HepG2 (cell line): ENCODE results near the gene MPC1. TPM values are rescaled to one million over a fixed set of nuclear protein-coding genes. Genes with fewer than 3 reads are reported as not detected.

Experiments
- AKAP8 ChIP-seq: sonication (generic); formaldehyde crosslinking; IDR thresholded peaks from 2 replicates; pipeline ENCODE4 v1.5.1; 2020; ENCODE audit warnings: mild to moderate bottlenecking, missing genetic modification reagents
- ATF1 ChIP-seq: IDR thresholded peaks from 2 replicates; pipeline ENCODE4 v1.6.1; 2016; ENCODE audit warnings: mild to moderate bottlenecking, control low read depth
- GABPA ChIP-seq, 2 experiments: IDR thresholded peaks; 2 replicates each; pipeline ENCODE4 v1.6.1; 2011 to 2016; ENCODE audit warnings: low read depth in 2 of 2, low read length in 1 of 2, missing biosample characterization in 1 of 2, missing genetic modification characterization in 1 of 2
- KDM4B ChIP-seq: sonication (generic); formaldehyde crosslinking; IDR thresholded peaks from 2 replicates; pipeline ENCODE4 v1.4.0; 2020; ENCODE audit warnings: missing genetic modification reagents
- MEIS1 ChIP-seq: sonication (generic); formaldehyde crosslinking; IDR thresholded peaks from 2 replicates; pipeline ENCODE4 v1.9.0; 2021; ENCODE audit warnings: mild to moderate bottlenecking, missing genetic modification reagents, moderate library complexity, borderline replicate concordance
- PRDM10 ChIP-seq: sonication (generic); formaldehyde crosslinking; IDR thresholded peaks from 2 replicates; pipeline ENCODE4 v1.4.0; 2020; ENCODE audit warnings: low read depth, missing genetic modification reagents
- RFXAP ChIP-seq: sonication (generic); formaldehyde crosslinking; IDR thresholded peaks from 2 replicates; pipeline ENCODE4 v1.4.0; 2020; ENCODE audit warnings: missing genetic modification reagents, borderline replicate concordance
- SMARCC2 ChIP-seq: fragments of 450-650 bp; IDR thresholded peaks from 2 replicates; pipeline ENCODE4 v1.6.1; 2017; ENCODE audit warnings: antibody characterized with exemption, mild to moderate bottlenecking
- SP5 ChIP-seq: IDR thresholded peaks from 2 replicates; pipeline ENCODE4 v1.6.1; 2016; ENCODE audit warnings: low read depth, borderline replicate concordance
- SRSF1 ChIP-seq: fragments of 200-400 bp; formaldehyde crosslinking; optimal IDR thresholded peaks from 2 replicates; pipeline ENCODE3; 2017; ENCODE audit warnings: mild to moderate bottlenecking, low read depth, low read length, moderate library complexity
- TBL1XR1 ChIP-seq: fragments of 150-350 bp; IDR thresholded peaks from 2 replicates; pipeline ENCODE4 v1.6.1; 2014; ENCODE audit warnings: borderline replicate concordance, low read length; ENCODE audit not compliant: partially characterized antibody
- TBX2 ChIP-seq: sonication (generic); formaldehyde crosslinking; IDR thresholded peaks from 2 replicates; pipeline ENCODE4 v1.5.0; 2020; ENCODE audit warnings: missing genetic modification reagents, mild to moderate bottlenecking, borderline replicate concordance
- TEAD2 ChIP-seq: sonication (generic); formaldehyde crosslinking; IDR thresholded peaks from 2 replicates; pipeline ENCODE4 v1.9.0; 2021; ENCODE audit warnings: missing genetic modification reagents
- TFAP4 ChIP-seq: sonication (generic); IDR thresholded peaks from 2 replicates; pipeline ENCODE4 v1.6.1; 2016; ENCODE audit warnings: low read depth, borderline replicate concordance
- XRCC5 ChIP-seq: fragments of 200-400 bp; formaldehyde crosslinking; optimal IDR thresholded peaks from 2 replicates; pipeline ENCODE3; 2017; ENCODE audit warnings: mild to moderate bottlenecking, low read length
- YY1 ChIP-seq: IDR thresholded peaks from 2 replicates; pipeline ENCODE4 v1.6.1; 2011; ENCODE audit warnings: low read length, low read depth, moderate library complexity, mild to moderate bottlenecking; ENCODE audit not compliant: insufficient read depth, insufficient replicate concordance
- ZNF451 ChIP-seq: sonication (generic); formaldehyde crosslinking; IDR thresholded peaks from 2 replicates; pipeline ENCODE4 v1.5.0; 2020; ENCODE audit warnings: mild to moderate bottlenecking, missing genetic modification reagents
- ZNF776 ChIP-seq: sonication (generic); formaldehyde crosslinking; IDR thresholded peaks from 2 replicates; pipeline ENCODE4 v1.4.0; 2020; ENCODE audit warnings: mild to moderate bottlenecking, missing genetic modification reagents
- ZSCAN21 ChIP-seq: sonication (generic); formaldehyde crosslinking; IDR thresholded peaks from 2 replicates; pipeline ENCODE4 v1.8.0; 2022; ENCODE audit warnings: mild to moderate bottlenecking, missing genetic modification reagents, moderate library complexity, borderline replicate concordance
- ZSCAN30 ChIP-seq: sonication (generic); formaldehyde crosslinking; IDR thresholded peaks from 2 replicates; pipeline ENCODE4 v1.5.0; 2020; ENCODE audit warnings: mild to moderate bottlenecking, missing genetic modification reagents
- polyA plus RNA-seq, 8 experiments: library from polyadenylated mRNA; depleted of rRNA in 3 of 8; stranded (reverse) in 7 of 8; unstranded in 1 of 8; fragments of >200 nt; fragmentation: Illumina TruSeq in 4 of 8; extraction: Trizol in 4 of 8; gene quantifications; 2 replicates each; pipeline versions ENCODE4 v1.2.1 to v1.2.3, GENCODE V29; 2011 to 2016; ENCODE audit warnings: low read depth in 4 of 8, missing spikeins in 1 of 8, mixed read lengths in 1 of 8; ENCODE audit not compliant: insufficient read depth in 1 of 8
- total RNA-seq, 5 experiments: library from RNA; depleted of rRNA; stranded (reverse); fragments of >200 nt; fragmentation: Illumina TruSeq; extraction: Trizol; gene quantifications; 2 replicates each; pipeline ENCODE4 v1.2.3, GENCODE V29; 2016; ENCODE audit warnings: low read depth in 1 of 5
- TF ChIP-seq, protein P1 (sequence below): sonication (generic); formaldehyde crosslinking; IDR thresholded peaks from 2 replicates; pipeline ENCODE4 v1.4.0; 2020; ENCODE audit warnings: missing genetic modification reagents

The MPC1 gene
- total and polyA plus RNA-seq, 2 of the 13 experiments (the other 11 are each of a cell fraction or from before 2014, with no cell fraction given): 189 to 214 TPM

- TF ChIP-seq PRDM10 (CRISPR knock-in tag): no peak; the same call in 1 of the 2 replicates
- TF ChIP-seq XRCC5: no peak
- peak; percentile 84 for TF ChIP-seq SP5
- peak; percentile 61; the same call in 1 of the 2 replicates for TF ChIP-seq TFAP4
- TF ChIP-seq ZNF776: peak; percentile 79; the same call in 1 of the 2 replicates
- TF ChIP-seq ZSCAN30 (CRISPR knock-in tag): 0 out of 2 replicates have a peak, but pooled peaks have one; percentile 7
- TF ChIP-seq RFXAP (CRISPR knock-in tag): peak; percentile 98
- peak; percentile 53 for TF ChIP-seq MEIS1 (CRISPR knock-in tag)
- peak; percentile 90 for TF ChIP-seq ZNF451 (CRISPR knock-in tag)
- TF ChIP-seq TEAD2 (CRISPR knock-in tag): no peak
- TF ChIP-seq KDM4B (CRISPR knock-in tag): no peak; the same call in 1 of the 2 replicates
- TF ChIP-seq TBX2 (CRISPR knock-in tag): peak; percentile 81
- TF ChIP-seq YY1: no peak
- TF ChIP-seq, protein P1, sequence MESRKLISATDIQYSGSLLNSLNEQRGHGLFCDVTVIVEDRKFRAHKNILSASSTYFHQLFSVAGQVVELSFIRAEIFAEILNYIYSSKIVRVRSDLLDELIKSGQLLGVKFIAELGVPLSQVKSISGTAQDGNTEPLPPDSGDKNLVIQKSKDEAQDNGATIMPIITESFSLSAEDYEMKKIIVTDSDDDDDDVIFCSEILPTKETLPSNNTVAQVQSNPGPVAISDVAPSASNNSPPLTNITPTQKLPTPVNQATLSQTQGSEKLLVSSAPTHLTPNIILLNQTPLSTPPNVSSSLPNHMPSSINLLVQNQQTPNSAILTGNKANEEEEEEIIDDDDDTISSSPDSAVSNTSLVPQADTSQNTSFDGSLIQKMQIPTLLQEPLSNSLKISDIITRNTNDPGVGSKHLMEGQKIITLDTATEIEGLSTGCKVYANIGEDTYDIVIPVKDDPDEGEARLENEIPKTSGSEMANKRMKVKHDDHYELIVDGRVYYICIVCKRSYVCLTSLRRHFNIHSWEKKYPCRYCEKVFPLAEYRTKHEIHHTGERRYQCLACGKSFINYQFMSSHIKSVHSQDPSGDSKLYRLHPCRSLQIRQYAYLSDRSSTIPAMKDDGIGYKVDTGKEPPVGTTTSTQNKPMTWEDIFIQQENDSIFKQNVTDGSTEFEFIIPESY (CRISPR knock-in tag): 0 out of 2 replicates have a peak, but pooled peaks have one; percentile 47
- TF ChIP-seq ZSCAN21 (CRISPR knock-in tag): peak; percentile 95
- no peak for TF ChIP-seq GABPA (IDR thresholded peaks at IDR 0.05; ENCODE audit: low read depth, low read length)
- no peak for TF ChIP-seq GABPA (CRISPR knock-in tag; IDR thresholded peaks at IDR 0.05; ENCODE audit: low read depth)
- no peak for TF ChIP-seq ATF1 (CRISPR knock-in tag)
- TF ChIP-seq SRSF1: peak; percentile 33
- TF ChIP-seq TBL1XR1: no peak
- no peak for TF ChIP-seq AKAP8 (CRISPR knock-in tag)
- no peak for TF ChIP-seq SMARCC2
Measured at GRCh38 chr6:166382933-166383801, at the start of gene MPC1 (continued).
